ENCODE results near the gene BOLA3.
A peak's percentile ranks its signal among the peaks of the same experiment; 100 is the strongest.
"Not testable (repeated sequence)": the region's sequence is repeated elsewhere in the genome, so short reads cannot be mapped to it uniquely, and the experiment has no call there.

Gene BOLA3

GRCh38 chr2:74130211-74130995, 17.3 kb downstream of the BOLA3 start:
- no peaks in the 10 kb centered on the region for H4K20me1 ChIP-seq (ENCODE audit: insufficient read depth, low read length)
- H3K9me2 ChIP-seq (ENCODE audit: low read depth, low read length), result no peaks in the 10 kb centered on the region
- H3K9ac ChIP-seq (ENCODE audit: low read length), result no peak overlapping the region
- TF ChIP-seq, protein P1, sequence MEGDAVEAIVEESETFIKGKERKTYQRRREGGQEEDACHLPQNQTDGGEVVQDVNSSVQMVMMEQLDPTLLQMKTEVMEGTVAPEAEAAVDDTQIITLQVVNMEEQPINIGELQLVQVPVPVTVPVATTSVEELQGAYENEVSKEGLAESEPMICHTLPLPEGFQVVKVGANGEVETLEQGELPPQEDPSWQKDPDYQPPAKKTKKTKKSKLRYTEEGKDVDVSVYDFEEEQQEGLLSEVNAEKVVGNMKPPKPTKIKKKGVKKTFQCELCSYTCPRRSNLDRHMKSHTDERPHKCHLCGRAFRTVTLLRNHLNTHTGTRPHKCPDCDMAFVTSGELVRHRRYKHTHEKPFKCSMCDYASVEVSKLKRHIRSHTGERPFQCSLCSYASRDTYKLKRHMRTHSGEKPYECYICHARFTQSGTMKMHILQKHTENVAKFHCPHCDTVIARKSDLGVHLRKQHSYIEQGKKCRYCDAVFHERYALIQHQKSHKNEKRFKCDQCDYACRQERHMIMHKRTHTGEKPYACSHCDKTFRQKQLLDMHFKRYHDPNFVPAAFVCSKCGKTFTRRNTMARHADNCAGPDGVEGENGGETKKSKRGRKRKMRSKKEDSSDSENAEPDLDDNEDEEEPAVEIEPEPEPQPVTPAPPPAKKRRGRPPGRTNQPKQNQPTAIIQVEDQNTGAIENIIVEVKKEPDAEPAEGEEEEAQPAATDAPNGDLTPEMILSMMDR (IDR thresholded peaks at IDR 0.05; ENCODE audit: low read length), result no peak
- TF ChIP-seq EZH2 (IDR thresholded peaks at IDR 0.05; ENCODE audit: borderline replicate concordance, low read length), result no peak
- H3K79me2 ChIP-seq (ENCODE audit: insufficient read depth, low read length), result no peaks in the 10 kb centered on the region
- no peaks in the 10 kb centered on the region for H3K9me3 ChIP-seq (ENCODE audit: low read length)
- peaks cover 13% of the 10 kb centered on the region for H3K36me3 ChIP-seq (ENCODE audit: insufficient read depth, low read length)
- no peak overlapping the region for H3K27ac ChIP-seq (ENCODE audit: low read depth, low read length, poor library complexity, severe bottlenecking)
- H3K4me3 ChIP-seq (ENCODE audit: low read depth, low read length, poor library complexity, severe bottlenecking), result no peak overlapping the region
- H3K27me3 ChIP-seq (ENCODE audit: insufficient read depth, low read length), result no peaks in the 10 kb centered on the region
- no peak overlapping the region for H2AFZ ChIP-seq (ENCODE audit: low read length)
- no peaks in the 10 kb centered on the region for H3K4me1 ChIP-seq (ENCODE audit: insufficient read depth, low read length, severe bottlenecking)
- no peaks in the 10 kb centered on the region for H3F3A ChIP-seq (ENCODE audit: insufficient read depth, low read length)
- H3K4me2 ChIP-seq (ENCODE audit: low read length), result no peak overlapping the region

DNA sequence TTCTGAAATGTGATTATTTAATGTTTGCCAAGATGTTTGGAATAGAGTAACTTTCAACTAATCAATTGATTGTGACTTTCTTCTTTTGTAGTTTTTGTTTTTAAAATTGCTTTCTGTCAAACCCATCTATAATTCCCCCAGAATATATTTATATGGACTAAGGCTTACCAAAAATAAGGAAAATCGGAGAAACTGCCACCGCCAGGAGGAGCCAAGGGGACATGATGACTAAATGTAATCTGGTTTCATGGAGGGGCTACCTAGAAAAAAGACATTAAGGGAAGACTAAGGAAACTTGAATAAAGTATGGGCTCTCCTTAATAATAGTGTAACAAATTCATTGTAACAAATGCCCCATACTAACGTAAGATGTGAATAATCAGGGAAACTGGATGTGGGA, 19.5 kb downstream of the BOLA3 start:
- TF ChIP-seq, protein P1 (IDR thresholded peaks at IDR 0.05; ENCODE audit: low read length), result peak; percentile 28; the same call in 1 of the 2 replicates
- no peak for TF ChIP-seq EZH2 (IDR thresholded peaks at IDR 0.05; ENCODE audit: borderline replicate concordance, low read length)
- H3K27me3 ChIP-seq (ENCODE audit: insufficient read depth, low read length), result no peaks in the 10 kb centered on the region
- H3K27ac ChIP-seq (ENCODE audit: low read depth, low read length, poor library complexity, severe bottlenecking), result no peak overlapping the region
- no peaks in the 10 kb centered on the region; the same call in 1 of the 2 replicates for H3K36me3 ChIP-seq (ENCODE audit: insufficient read depth, low read length)
- H3K4me3 ChIP-seq (ENCODE audit: low read depth, low read length, poor library complexity, severe bottlenecking), result no peak overlapping the region
- H2AFZ ChIP-seq (ENCODE audit: low read length), result no peak overlapping the region
- H3K9me3 ChIP-seq (ENCODE audit: low read length), result no peaks in the 10 kb centered on the region
- no peak overlapping the region for H3K4me2 ChIP-seq (ENCODE audit: low read length)
- H3K4me1 ChIP-seq (ENCODE audit: insufficient read depth, low read length, severe bottlenecking), result no peaks in the 10 kb centered on the region
- H3K9me2 ChIP-seq (ENCODE audit: low read depth, low read length), result no peaks in the 10 kb centered on the region
- no peaks in the 10 kb centered on the region for H3F3A ChIP-seq (ENCODE audit: insufficient read depth, low read length)
- H4K20me1 ChIP-seq (ENCODE audit: insufficient read depth, low read length), result no peaks in the 10 kb centered on the region
- H3K9ac ChIP-seq (ENCODE audit: low read length), result no peak overlapping the region
- no peaks in the 10 kb centered on the region for H3K79me2 ChIP-seq (ENCODE audit: insufficient read depth, low read length)

DNA sequence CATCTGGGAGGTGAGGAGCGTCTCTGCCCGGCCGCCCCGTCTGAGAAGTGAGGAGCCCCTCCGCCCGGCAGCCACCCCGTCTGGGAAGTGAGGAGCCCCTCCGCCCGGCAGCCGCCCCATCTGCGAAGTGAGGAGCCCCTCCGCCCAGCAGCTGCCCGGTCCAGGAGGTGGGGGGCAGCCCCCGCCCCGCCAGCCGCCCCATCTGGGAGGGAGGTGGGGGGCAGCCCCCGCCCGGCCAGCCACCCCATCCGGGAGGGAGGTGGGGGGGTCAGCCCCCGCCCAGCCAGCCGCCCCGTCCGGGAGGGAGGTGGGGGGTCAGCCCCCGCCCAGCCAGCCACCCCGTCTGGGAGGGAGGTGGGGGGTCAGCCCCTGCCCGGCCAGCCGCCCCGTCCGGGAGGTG, 23.8 kb downstream of the BOLA3 start:
- H3K9ac ChIP-seq (ENCODE audit: low read length); H3K27me3 ChIP-seq (ENCODE audit: insufficient read depth, low read length); H3K36me3 ChIP-seq (ENCODE audit: insufficient read depth, low read length); H3K4me3 ChIP-seq (ENCODE audit: low read depth, low read length, poor library complexity, severe bottlenecking); H3K4me2 ChIP-seq (ENCODE audit: low read length); H3K9me2 ChIP-seq (ENCODE audit: low read depth, low read length); H3K79me2 ChIP-seq (ENCODE audit: insufficient read depth, low read length); H3F3A ChIP-seq (ENCODE audit: insufficient read depth, low read length); H4K20me1 ChIP-seq (ENCODE audit: insufficient read depth, low read length); H3K4me1 ChIP-seq (ENCODE audit: insufficient read depth, low read length, severe bottlenecking); H2AFZ ChIP-seq (ENCODE audit: low read length); H3K27ac ChIP-seq (ENCODE audit: low read depth, low read length, poor library complexity, severe bottlenecking): not testable (repeated sequence)
- H3K9me3 ChIP-seq (ENCODE audit: low read length), result peaks cover 11% of the 10 kb centered on the region

GRCh38 chr2:74121846-74122245, 25.9 kb downstream of the BOLA3 start:
- H3K27me3 ChIP-seq (ENCODE audit: insufficient read depth, low read length); H2AFZ ChIP-seq (ENCODE audit: low read length); H3K4me3 ChIP-seq (ENCODE audit: low read depth, low read length, poor library complexity, severe bottlenecking); H3K27ac ChIP-seq (ENCODE audit: low read depth, low read length, poor library complexity, severe bottlenecking); H3K9ac ChIP-seq (ENCODE audit: low read length); H3K36me3 ChIP-seq (ENCODE audit: insufficient read depth, low read length); H3K9me2 ChIP-seq (ENCODE audit: low read depth, low read length); H3K4me2 ChIP-seq (ENCODE audit: low read length); H3K4me1 ChIP-seq (ENCODE audit: insufficient read depth, low read length, severe bottlenecking); H3F3A ChIP-seq (ENCODE audit: insufficient read depth, low read length); H3K79me2 ChIP-seq (ENCODE audit: insufficient read depth, low read length); H4K20me1 ChIP-seq (ENCODE audit: insufficient read depth, low read length): not testable (repeated sequence)
- peaks cover 11% of the 10 kb centered on the region for H3K9me3 ChIP-seq (ENCODE audit: low read length)

Measured in OCI-LY1 (cell line).